GM23338 (cell line): ENCODE data around the gene APAF1. TPM values are rescaled to one million over a fixed set of nuclear protein-coding genes. Genes with fewer than 3 reads are reported as not detected.

ENCODE experiments used
- ATAC-seq: fragments of 200-7000 bp; cut with Tn5 transposase; 3 replicates; pipeline ENCODE4 v1.9.1; 2020
- DNase-seq: peaks from one replicate; pipeline ENCODE4 v3.0.0-alpha.2; 2015; ENCODE audit warnings: low spot score
- H2AFZ ChIP-seq: fragments of 200-600 bp; sonication (generic); 2 replicates; pipeline ENCODE4 v1.8.0; 2016; ENCODE audit warnings: antibody characterized with exemption, mild to moderate bottlenecking, moderate library complexity
- H3F3A ChIP-seq: fragments of 200-600 bp; sonication (generic); replicated peaks from 2 replicates; pipeline ENCODE4 v1.8.0; 2017; ENCODE audit warnings: antibody characterized with exemption, mixed run types, low read depth
- H3K27ac ChIP-seq: fragments of 200-600 bp; sonication (generic); 2 replicates; pipeline ENCODE4 v1.6.1; 2016; ENCODE audit warnings: low read depth
- H3K27me3 ChIP-seq: fragments of 200-600 bp; sonication (generic); 2 replicates; pipeline ENCODE4 v1.8.0; 2016; ENCODE audit warnings: mild to moderate bottlenecking, mixed run types, moderate library complexity; ENCODE audit not compliant: insufficient read depth
- H3K36me3 ChIP-seq: fragments of 200-600 bp; sonication (generic); 2 replicates; pipeline ENCODE4 v1.8.0; 2016; ENCODE audit warnings: mild to moderate bottlenecking; ENCODE audit not compliant: insufficient read depth
- H3K4me1 ChIP-seq: fragments of 200-600 bp; sonication (generic); 2 replicates; pipeline ENCODE4 v1.8.0; 2016; ENCODE audit warnings: mild to moderate bottlenecking, moderate library complexity; ENCODE audit not compliant: insufficient read depth
- H3K4me2 ChIP-seq: fragments of 200-600 bp; sonication (generic); 2 replicates; pipeline ENCODE4 v1.7.1; 2017; ENCODE audit warnings: mixed run types
- H3K4me3 ChIP-seq: fragments of 200-600 bp; sonication (generic); 2 replicates; pipeline ENCODE4 v1.6.1; 2016; ENCODE audit warnings: mixed run types
- H3K79me2 ChIP-seq: fragments of 200-600 bp; sonication (generic); replicated peaks from 2 replicates; pipeline ENCODE4 v1.8.0; 2017; ENCODE audit warnings: mild to moderate bottlenecking; ENCODE audit not compliant: insufficient read depth
- H3K9me2 ChIP-seq: fragments of 200-600 bp; sonication (generic); 2 replicates; pipeline ENCODE4 v1.8.0; 2017; ENCODE audit not compliant: insufficient read depth
- H4K20me1 ChIP-seq: fragments of 200-600 bp; sonication (generic); replicated peaks from 2 replicates; pipeline ENCODE4 v1.8.0; 2017; ENCODE audit warnings: mild to moderate bottlenecking; ENCODE audit not compliant: insufficient read depth
- H3K27ac Mint-ChIP-seq: 2 replicates; pipeline ENCODE4 v1.8.0; 2020; ENCODE audit warnings: inconsistent platforms, mild to moderate bottlenecking, moderate library complexity, mixed read lengths
- H3K27me3 Mint-ChIP-seq: 3 replicates; pipeline ENCODE4 v1.8.0; 2022; ENCODE audit warnings: low read depth, mild to moderate bottlenecking, moderate library complexity, mixed read lengths, inconsistent platforms; ENCODE audit not compliant: insufficient read depth, poor library complexity
- H3K36me3 Mint-ChIP-seq: 3 replicates; pipeline ENCODE4 v1.8.0; 2021; ENCODE audit warnings: low read depth, mild to moderate bottlenecking, inconsistent platforms, moderate library complexity, mixed read lengths
- H3K4me1 Mint-ChIP-seq: 3 replicates; pipeline ENCODE4 v1.8.0; 2020; ENCODE audit warnings: mild to moderate bottlenecking, inconsistent platforms, mixed read lengths
- H3K4me3 Mint-ChIP-seq: 3 replicates; pipeline ENCODE4 v1.8.0; 2021; ENCODE audit warnings: moderate library complexity, mild to moderate bottlenecking, inconsistent platforms, mixed read lengths
- H3K9me3 Mint-ChIP-seq: 3 replicates; pipeline ENCODE4 v1.8.0; 2020; ENCODE audit warnings: moderate library complexity, mild to moderate bottlenecking, inconsistent platforms, mixed read lengths
- CREB1 ChIP-seq: fragments of 250-450 bp; sonication (Bioruptor Pico); IDR thresholded peaks from 2 replicates; pipeline ENCODE4 v1.5.0; 2020; ENCODE audit warnings: low read depth, mild to moderate bottlenecking, moderate library complexity
- EZH2 ChIP-seq: fragments of 200-600 bp; sonication (generic); IDR thresholded peaks from one replicate; pipeline ENCODE4 v1.8.0; 2017; ENCODE audit warnings: antibody characterized with exemption, mild to moderate bottlenecking, low read depth; ENCODE audit not compliant: unreplicated experiment
- NANOG ChIP-seq: IDR thresholded peaks from 2 replicates; pipeline ENCODE4 v1.6.1; 2016; ENCODE audit warnings: antibody characterized with exemption, borderline replicate concordance
- REST ChIP-seq: IDR thresholded peaks from one replicate; pipeline ENCODE4 v1.6.1; 2018; ENCODE audit warnings: antibody characterized with exemption; ENCODE audit not compliant: unreplicated experiment
- ZNF114 ChIP-seq: fragments of 250-450 bp; sonication (Bioruptor Pico); IDR thresholded peaks from 2 replicates; pipeline ENCODE4 v1.5.0; 2020; ENCODE audit warnings: mild to moderate bottlenecking, moderate library complexity
- ZNF462 ChIP-seq: fragments of 250-450 bp; sonication (Bioruptor Pico); IDR thresholded peaks from 2 replicates; pipeline ENCODE4 v1.5.0; 2020; ENCODE audit warnings: mild to moderate bottlenecking, moderate library complexity
- polyA plus RNA-seq: library from polyadenylated mRNA; unstranded; fragments of >200 nt; fragmentation: Nextera tagmentation; extraction: Ambion mirVana; gene quantifications from 2 replicates; pipeline ENCODE4 v1.2.1, GENCODE V29; 2016
- total RNA-seq: library from RNA; depleted of rRNA; stranded (reverse); fragments of >200 nt; shearing (Covaris generic); gene quantifications from 2 replicates; pipeline ENCODE4 v1.2.3, GENCODE V29; 2014

Gene APAF1
- total and polyA plus RNA-seq, 2 experiments from 2014 or later = 12.0 to 31.2 TPM

GRCh38 chr12:98738539-98738938 is 93.4 kb downstream of the APAF1 start (continued):
- TF ChIP-seq ZNF462 (CRISPR knock-in tag) = no peak
- no peak for TF ChIP-seq REST
- TF ChIP-seq ZNF114 (CRISPR knock-in tag) = no peak

- H3K4me3 Mint-ChIP-seq = no peak overlapping the region
- no peaks in the 10 kb centered on the region for H3K36me3 Mint-ChIP-seq
- H3K27ac Mint-ChIP-seq = no peak overlapping the region
- Histone ChIP-seq H3F3A (no peaks in the 10 kb centered on the region), H3K4me3 (no peak overlapping the region), H3K4me2 (no peak overlapping the region), H3K36me3 (no peaks in the 10 kb centered on the region), H3K27ac (no peak overlapping the region), H3K79me2 (no peaks in the 10 kb centered on the region), H3K9me2 (no peaks in the 10 kb centered on the region), H3K4me1 (peaks cover 21% of the 10 kb centered on the region), H3K27me3 (peaks cover 12% of the 10 kb centered on the region), H4K20me1 (no peaks in the 10 kb centered on the region), H2AFZ (no peak overlapping the region)
- H3K27me3 Mint-ChIP-seq = peaks cover 10% of the 10 kb centered on the region
- H3K4me1 Mint-ChIP-seq = peaks cover 23% of the 10 kb centered on the region
- ATAC-seq (no peak), DNase-seq (no peak)
- H3K9me3 Mint-ChIP-seq = no peaks in the 10 kb centered on the region
- TF ChIP-seq REST = no peak
- no peak for TF ChIP-seq CREB1
- TF ChIP-seq NANOG = no peak
- no peak for TF ChIP-seq EZH2
Measured at GRCh38 chr12:98740751-98741150, 95.7 kb downstream of the APAF1 start.
